Naive thymus-derived CD8-positive, alpha-beta T cell (primary cell): Measurements from ENCODE around the gene GATA5. TPM values are rescaled to one million over a fixed set of nuclear protein-coding genes. Genes with fewer than 3 reads are reported as not detected.
A peak's percentile ranks its signal among the peaks of the same experiment; 100 is the strongest.

Source experiments
- ATAC-seq, 2 donors: fragments of 150-1000 bp; cut with Tn5 transposase in 1 of 2; sonication (Bioruptor Pico), chemical (Tn5 transposase) in 1 of 2; 1 replicate in 1 of 2; 2 replicates in 1 of 2; pipeline ENCODE4 v1.10.0; 2021; ENCODE audit warnings: mild to moderate bottlenecking in 2 of 2, moderate library complexity in 2 of 2
- POLR2A ChIA-PET: fragments of 350-600 bp; sonication (Branson Sonifier 250); formaldehyde crosslinking; loops from one replicate; lab custom pipeline; 2021; ENCODE audit warnings: antibody characterized with exemption; lab: Charles Lee
- DNase-seq, 10 donors: peaks; one replicate each; pipeline versions ENCODE4 v3.0.0 to v3.0.0-alpha.2; 2020 to 2022
- H3K27ac Mint-ChIP-seq, 10 donors: one replicate each; pipeline ENCODE4 v1.8.0; 2020 to 2022; ENCODE audit warnings: mild to moderate bottlenecking in 10 of 10, mixed read lengths in 10 of 10, moderate library complexity in 4 of 10, inconsistent platforms in 1 of 10
- H3K27me3 Mint-ChIP-seq, 5 donors: one replicate each; pipeline ENCODE4 v1.8.0; 2021 to 2022; ENCODE audit warnings: mixed read lengths in 5 of 5
- H3K36me3 Mint-ChIP-seq, 3 donors: one replicate each; pipeline ENCODE4 v1.8.0; 2020 to 2022; ENCODE audit warnings: mixed read lengths in 3 of 3, mild to moderate bottlenecking in 2 of 3, inconsistent platforms in 1 of 3
- H3K4me1 Mint-ChIP-seq, 4 donors: one replicate each; pipeline ENCODE4 v1.8.0; 2021 to 2022; ENCODE audit warnings: mixed read lengths in 4 of 4
- H3K4me3 Mint-ChIP-seq, 10 donors: one replicate each; pipeline ENCODE4 v1.8.0; 2020 to 2022; ENCODE audit warnings: mild to moderate bottlenecking in 10 of 10, mixed read lengths in 10 of 10, moderate library complexity in 6 of 10, inconsistent platforms in 1 of 10
- H3K9me3 Mint-ChIP-seq, 9 donors: one replicate each; pipeline ENCODE4 v1.8.0; 2020 to 2022; ENCODE audit warnings: mixed read lengths in 9 of 9, mild to moderate bottlenecking in 3 of 9, inconsistent platforms in 1 of 9, moderate library complexity in 1 of 9
- polyA plus RNA-seq, 3 donors: library from polyadenylated mRNA; unstranded; fragments of 300-500 nt; fragmentation: Illumina TruSeq; gene quantifications; one replicate each; pipeline ENCODE4 v1.2.3, GENCODE V29; 2021
- total RNA-seq, 8 experiments: library from RNA in 2 of 8; stranded (reverse) in 2 of 8; gene quantifications; one replicate each; pipeline ENCODE4 v1.2.3 and lab custom pipeline; 2021 to 2026

The GATA5 gene
- total and polyA plus RNA-seq, 5 experiments from 2014 or later: not detected

DNA sequence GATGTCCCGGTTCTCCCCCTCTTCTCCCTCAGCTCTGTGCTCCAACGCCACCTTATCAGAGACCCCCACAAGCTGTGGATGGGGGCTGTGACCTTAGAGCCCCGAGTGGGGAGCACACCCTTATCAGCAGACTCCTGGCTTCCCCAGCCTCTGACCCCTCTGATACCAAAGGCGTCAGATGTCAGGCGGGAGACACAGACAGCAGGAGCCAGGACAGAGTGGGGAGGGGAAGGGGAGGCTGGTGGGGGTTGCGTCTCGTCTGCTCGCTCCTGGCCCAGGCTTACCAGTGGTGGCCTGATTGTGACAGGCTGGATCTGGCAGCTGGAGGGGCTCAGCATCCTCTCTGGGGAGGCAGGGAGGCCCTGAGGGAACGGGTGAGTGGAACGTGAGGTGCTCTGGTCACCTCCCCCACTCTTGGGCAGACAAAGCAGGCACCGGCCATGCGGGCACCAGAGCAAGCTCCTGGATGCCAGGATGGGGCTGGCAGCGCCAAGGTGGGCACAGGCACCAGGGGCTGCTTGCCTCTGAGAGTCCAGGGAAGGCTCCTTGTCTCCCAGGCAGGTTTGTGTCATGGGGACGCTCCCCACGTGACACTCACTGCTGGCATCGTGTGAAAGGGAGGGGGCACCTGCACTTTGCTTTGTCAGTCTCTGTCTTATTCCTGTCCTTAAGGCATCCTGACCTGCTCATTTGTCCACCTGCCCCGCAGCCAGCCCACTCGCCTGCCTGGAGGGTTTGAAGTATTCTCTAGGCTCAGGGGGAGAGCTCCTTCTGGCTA, 27.8 kb upstream of the GATA5 start:
- Mint-ChIP-seq H3K36me3 (no peaks in the 10 kb centered on the region), H3K27ac (peak overlapping the region in 1 of 10 donors; percentile 53), H3K4me3 (no peak overlapping the region), H3K4me1 (peaks cover 5 to 18% (median 13%) of the 10 kb centered on the region in 4 donors), H3K9me3 (peaks cover 0 to 10% (median 0%) of the 10 kb centered on the region in 9 donors), H3K27me3 (no peaks in the 10 kb centered on the region)
- DNase-seq (no peak), ATAC-seq (no peak)
- POLR2A ChIA-PET: no interaction called here

DNA sequence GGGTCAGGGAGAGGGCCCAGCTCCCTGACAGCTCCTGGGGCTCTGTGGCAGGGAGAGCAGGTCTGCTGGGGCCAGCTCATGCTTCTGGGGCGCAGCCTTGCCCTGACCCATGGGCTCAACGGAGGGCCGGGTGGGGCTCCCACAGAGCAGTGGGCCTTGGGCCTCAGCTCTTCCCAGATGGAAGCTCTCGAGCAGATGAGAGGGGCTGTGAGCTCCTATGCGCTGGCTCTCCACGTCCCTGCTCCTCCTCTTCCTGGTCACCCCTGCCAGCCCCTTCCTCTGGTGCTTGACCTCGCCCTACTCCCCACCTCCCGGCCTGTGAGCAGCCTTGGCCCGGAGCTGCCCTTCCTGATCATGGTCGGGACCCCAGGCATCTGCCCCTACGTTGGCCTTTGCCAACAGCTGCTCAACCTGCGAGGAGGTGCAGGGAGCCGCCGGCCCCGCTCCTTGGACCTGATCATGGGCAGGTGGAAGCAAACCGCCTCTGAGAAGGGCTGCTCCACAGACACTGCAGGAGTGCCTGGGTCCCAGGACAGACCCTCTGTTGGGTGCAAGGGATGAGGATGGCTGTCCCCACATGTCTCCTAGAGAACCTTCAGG, 26.8 kb upstream of the GATA5 start:
- Mint-ChIP-seq H3K36me3 (no peaks in the 10 kb centered on the region), H3K27me3 (no peaks in the 10 kb centered on the region), H3K9me3 (peaks cover 0 to 10% (median 0%) of the 10 kb centered on the region in 9 donors), H3K4me3 (no peak overlapping the region), H3K4me1 (peaks cover 5 to 18% (median 13%) of the 10 kb centered on the region in 4 donors), H3K27ac (no peak overlapping the region)
- ATAC-seq: no peak
- no peak for DNase-seq
- POLR2A ChIA-PET: interaction anchor here (1.4 kb wide), 1 partner anchor 149 kb away, joined by 3 read pairs; no protein-coding TSS in a partner anchor

DNA sequence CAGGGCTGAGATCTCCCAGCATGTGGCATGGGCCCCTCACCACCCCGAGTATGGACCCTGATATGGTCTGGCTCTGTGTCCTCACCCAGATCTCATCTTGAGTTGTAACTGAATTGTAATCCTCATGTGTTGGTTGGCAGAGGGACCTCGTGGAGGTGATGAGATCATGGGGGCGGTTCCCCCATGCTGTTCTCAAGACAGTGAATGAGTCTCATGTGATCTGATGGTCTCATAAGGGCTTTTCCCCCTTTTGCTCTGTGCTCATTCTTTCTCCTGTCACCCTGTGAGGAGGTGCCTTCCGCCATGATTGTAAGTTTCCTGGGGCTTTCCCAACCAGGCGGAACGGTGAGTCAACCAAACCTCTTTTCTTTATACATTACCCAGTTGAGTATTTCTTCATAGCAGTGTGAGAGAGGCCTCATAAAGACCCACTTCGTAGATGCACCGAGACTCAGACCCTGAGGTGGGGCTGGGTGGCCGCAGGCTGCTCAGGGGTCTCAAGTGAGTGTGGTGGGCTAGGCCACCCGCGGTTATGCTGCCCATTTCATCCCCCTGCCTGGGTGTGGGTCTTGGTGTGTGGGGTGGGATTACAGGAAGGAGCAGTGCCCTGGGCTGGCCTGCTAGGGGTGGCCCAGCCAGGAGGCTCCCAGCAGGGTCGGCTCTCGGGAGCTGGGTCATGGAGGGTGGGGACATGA, 26.2 kb upstream of the GATA5 start:
- POLR2A ChIA-PET: interaction anchor here (1.4 kb wide), 1 partner anchor 150 kb away, joined by 3 read pairs; no protein-coding TSS in a partner anchor
- Mint-ChIP-seq H3K27me3 (peaks cover 0 to 3% (median 1%) of the 10 kb centered on the region in 5 donors), H3K36me3 (no peaks in the 10 kb centered on the region), H3K27ac (peak overlapping the region in 5 of 10 donors; percentile 35 to 69 (median 61)), H3K4me3 (peak overlapping the region in 1 of 10 donors; percentile 33), H3K4me1 (peaks cover 7 to 18% (median 14%) of the 10 kb centered on the region in 4 donors), H3K9me3 (peaks cover 0 to 10% (median 0%) of the 10 kb centered on the region in 9 donors)
- ATAC-seq: peak; percentile 76 to 87
- peak in 3 of 10 donors; percentile 7 to 36 (median 17) for DNase-seq

DNA sequence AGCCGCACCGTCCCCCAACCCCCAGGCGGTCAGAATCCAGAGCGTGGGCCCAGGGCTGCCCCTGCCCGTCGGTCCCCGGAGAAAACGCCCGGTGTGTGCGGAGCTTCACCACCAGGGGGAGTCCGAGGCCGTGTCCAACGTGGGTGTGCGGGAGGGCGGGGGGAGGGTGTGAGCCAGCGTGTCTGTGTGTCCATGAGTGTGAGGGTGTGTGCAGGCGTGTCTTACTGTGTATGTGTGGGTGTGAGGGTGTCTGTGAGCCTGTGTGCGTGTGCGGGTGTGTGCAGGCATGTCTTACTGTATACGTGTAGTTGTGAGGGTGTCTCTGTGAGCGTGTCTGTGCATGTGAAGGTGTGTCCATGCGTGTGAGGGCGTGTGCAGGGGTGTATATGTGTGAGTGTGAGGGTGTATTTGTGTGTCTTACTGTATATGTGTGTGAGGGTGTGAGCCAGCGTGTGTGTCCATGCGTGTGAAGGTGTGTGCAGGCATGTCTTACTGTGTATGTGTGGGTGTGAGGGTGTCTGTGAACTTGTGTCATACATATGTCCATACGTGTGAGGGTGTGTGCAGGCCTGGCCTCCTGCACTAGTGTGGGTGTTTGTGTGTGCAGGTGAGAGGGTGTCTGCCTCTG, 24.6 kb upstream of the GATA5 start:
- POLR2A ChIA-PET: interaction anchor here (1.0 to 1.3 kb wide), 3 partner anchors 116 to 307 kb away, joined by 3 to 7 read pairs (median 4); no protein-coding TSS in a partner anchor
- H3K4me3 Mint-ChIP-seq: peak overlapping the region in 1 of 10 donors; percentile 26

DNA sequence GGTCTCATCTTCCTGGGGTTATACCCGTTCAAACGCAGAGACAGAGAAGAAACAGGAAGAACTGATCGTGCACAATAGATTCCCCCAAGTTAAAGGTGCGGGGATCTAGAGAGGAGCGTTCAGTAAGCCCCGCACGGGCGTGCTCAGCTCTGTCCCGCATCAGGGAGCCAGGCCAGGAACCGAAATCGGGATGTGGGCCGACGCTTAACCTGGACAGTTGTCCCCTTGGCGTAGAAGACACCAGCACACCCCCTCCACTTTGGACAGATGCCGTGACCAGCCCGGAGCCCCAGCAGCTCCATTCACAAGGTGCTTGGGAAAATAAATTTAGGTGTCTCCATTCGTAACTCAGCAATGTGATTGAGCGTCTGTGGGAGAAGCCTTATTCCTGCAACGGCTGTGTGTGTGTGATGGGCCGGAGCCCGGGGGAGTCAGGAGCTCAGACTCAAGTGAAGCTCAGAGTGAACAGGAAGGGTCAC, 24.0 kb upstream of the GATA5 start:
- H3K36me3 Mint-ChIP-seq: no peaks in the 10 kb centered on the region
- ATAC-seq (peak; percentile 6 to 13), DNase-seq (no peak)
- peaks cover 7 to 24% (median 15%) of the 10 kb centered on the region in 4 donors for H3K4me1 Mint-ChIP-seq
- H3K27ac Mint-ChIP-seq: peak overlapping the region in 1 of 10 donors; percentile 60
- peaks cover 0 to 9% (median 0%) of the 10 kb centered on the region in 9 donors for H3K9me3 Mint-ChIP-seq
- H3K27me3 Mint-ChIP-seq: peaks cover 0 to 7% (median 3%) of the 10 kb centered on the region in 5 donors
- POLR2A ChIA-PET: interaction anchor here (1.0 to 1.3 kb wide), 3 partner anchors 117 to 308 kb away, joined by 3 to 7 read pairs (median 4); no protein-coding TSS in a partner anchor
- no peak overlapping the region for H3K4me3 Mint-ChIP-seq

More for the DNA sequence above, 24.6 kb upstream of the GATA5 start:
- ATAC-seq (peak; percentile 68 to 75), DNase-seq (peak; percentile 60 to 89 (median 74))
- Mint-ChIP-seq H3K27me3 (peaks cover 0 to 7% (median 3%) of the 10 kb centered on the region in 5 donors), H3K36me3 (no peaks in the 10 kb centered on the region), H3K27ac (peak overlapping the region in 4 of 10 donors; percentile 1 to 60 (median 56)), H3K9me3 (peaks cover 0 to 10% (median 0%) of the 10 kb centered on the region in 9 donors), H3K4me1 (peaks cover 7 to 21% (median 14%) of the 10 kb centered on the region in 4 donors)

DNA sequence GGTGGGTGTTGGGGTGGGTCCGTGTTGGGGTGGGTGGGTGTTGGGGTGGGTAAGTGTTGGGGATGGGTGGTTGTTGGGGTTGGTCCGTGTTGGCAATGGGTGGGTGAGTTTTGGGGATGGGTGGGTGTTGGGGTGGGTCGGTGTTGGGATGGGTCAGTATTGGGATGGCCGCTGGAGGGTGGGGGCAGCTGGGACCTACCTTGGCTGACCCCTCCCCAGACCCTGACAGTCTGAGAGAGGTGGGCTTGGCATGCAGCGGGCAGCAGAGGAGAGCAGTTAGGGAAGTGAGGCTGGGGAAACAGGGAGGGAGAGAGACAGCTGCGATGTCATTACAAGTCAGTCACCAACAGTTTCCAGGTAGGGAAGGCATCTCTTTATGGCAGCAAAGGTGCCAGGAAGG, 23.1 kb upstream of the GATA5 start:
- Mint-ChIP-seq H3K4me1 (peaks cover 7 to 32% (median 15%) of the 10 kb centered on the region in 4 donors), H3K36me3 (no peaks in the 10 kb centered on the region), H3K27ac (no peak overlapping the region), H3K9me3 (peaks cover 0 to under 1% (median 0%) of the 10 kb centered on the region in 9 donors), H3K4me3 (no peak overlapping the region), H3K27me3 (peaks cover 0 to 7% (median 3%) of the 10 kb centered on the region in 5 donors)
- DNase-seq (no peak), ATAC-seq (no peak)
- POLR2A ChIA-PET: interaction anchor here (1.3 kb wide), 1 partner anchor 309 kb away, joined by 7 read pairs; no protein-coding TSS in a partner anchor

DNA sequence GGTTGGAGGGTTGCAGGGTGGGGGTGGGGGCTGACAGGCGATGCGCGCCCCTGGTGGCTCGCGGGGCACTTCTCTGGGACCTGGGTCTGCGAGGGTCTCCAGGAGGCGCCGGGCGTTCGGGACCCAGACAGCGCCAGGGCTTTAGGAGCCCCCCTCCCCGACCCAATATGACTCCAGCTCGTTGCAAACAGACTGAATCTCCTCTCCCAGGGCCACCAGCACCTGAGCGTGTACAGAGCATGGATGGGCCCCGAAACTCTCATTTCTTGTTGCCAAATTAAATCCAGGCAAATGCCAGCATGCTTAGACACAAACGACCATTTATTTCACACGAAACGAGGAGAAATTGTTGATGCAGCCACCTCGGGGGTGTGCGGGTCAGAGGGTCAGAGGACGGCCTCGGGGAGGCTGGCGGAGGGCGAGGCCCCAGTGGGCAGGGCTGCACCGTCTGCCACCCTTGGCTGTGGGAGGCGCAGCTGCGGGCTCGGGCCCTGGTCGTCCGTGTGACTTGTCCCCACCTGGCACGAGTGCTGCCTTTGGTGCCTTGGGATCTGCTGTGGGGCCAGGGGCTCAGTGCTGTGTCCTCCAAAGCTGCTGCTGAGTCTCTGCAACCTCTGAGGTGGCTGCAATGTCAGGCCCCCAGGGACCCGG, 20.9 kb upstream of the GATA5 start:
- POLR2A ChIA-PET: no interaction called here
- Mint-ChIP-seq H3K27ac (peak overlapping the region in 1 of 10 donors; percentile 59), H3K9me3 (no peaks in the 10 kb centered on the region)

DNA sequence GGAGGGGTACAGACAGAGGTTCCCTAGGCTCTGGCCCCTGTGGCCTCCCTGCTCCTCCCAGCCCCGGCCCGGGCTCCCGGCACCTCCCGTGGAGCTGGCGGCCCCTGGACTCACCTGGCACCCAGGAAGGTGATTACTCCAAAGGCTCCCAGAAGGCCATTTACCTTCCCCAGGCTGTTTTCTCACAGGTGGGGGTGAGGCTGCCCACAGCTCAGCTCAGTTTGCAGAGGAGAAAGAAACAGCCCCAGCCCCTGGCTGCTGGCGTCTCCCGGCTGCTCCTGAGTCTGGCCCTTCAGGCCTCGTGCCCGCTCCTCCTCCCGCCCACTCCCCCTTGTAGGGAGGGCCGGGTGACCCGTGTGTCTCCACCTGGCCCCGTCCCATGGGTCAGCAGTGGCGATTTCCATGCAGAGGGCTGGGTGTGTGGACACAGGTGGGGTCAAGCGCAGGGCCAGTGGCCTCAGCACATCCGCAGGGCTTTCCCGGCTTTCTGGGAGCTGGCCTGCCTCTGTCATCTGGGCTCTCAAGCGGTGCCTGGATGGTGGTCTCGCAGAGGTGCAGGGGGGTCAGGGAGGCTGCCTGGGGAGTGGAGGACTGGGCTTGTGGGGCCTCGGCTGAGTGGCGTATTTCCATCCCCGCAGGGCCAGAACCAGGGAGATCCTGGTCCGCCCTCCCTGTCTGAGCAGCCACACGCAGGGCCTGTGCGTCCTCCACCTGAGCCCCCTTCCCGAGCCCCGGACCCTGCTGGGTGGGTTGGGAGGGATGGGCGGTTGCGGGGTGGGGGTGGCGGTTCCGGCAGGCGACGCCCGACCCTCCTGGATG, 20.2 kb upstream of the GATA5 start:
- POLR2A ChIA-PET: no interaction called here
- Mint-ChIP-seq H3K4me1 (peaks cover 7 to 23% (median 12%) of the 10 kb centered on the region in 4 donors), H3K36me3 (no peaks in the 10 kb centered on the region)

More for the DNA sequence above, 20.9 kb upstream of the GATA5 start:
- Mint-ChIP-seq H3K36me3 (no peaks in the 10 kb centered on the region), H3K4me1 (peaks cover 7 to 26% (median 13%) of the 10 kb centered on the region in 4 donors), H3K4me3 (peak overlapping the region in 1 of 10 donors; percentile 14), H3K27me3 (peaks cover 0 to 22% (median 5%) of the 10 kb centered on the region in 5 donors)
- DNase-seq (peak in 3 of 10 donors; percentile 16 to 27 (median 26)), ATAC-seq (peak in 1 of 2 donors; percentile 29)

DNA sequence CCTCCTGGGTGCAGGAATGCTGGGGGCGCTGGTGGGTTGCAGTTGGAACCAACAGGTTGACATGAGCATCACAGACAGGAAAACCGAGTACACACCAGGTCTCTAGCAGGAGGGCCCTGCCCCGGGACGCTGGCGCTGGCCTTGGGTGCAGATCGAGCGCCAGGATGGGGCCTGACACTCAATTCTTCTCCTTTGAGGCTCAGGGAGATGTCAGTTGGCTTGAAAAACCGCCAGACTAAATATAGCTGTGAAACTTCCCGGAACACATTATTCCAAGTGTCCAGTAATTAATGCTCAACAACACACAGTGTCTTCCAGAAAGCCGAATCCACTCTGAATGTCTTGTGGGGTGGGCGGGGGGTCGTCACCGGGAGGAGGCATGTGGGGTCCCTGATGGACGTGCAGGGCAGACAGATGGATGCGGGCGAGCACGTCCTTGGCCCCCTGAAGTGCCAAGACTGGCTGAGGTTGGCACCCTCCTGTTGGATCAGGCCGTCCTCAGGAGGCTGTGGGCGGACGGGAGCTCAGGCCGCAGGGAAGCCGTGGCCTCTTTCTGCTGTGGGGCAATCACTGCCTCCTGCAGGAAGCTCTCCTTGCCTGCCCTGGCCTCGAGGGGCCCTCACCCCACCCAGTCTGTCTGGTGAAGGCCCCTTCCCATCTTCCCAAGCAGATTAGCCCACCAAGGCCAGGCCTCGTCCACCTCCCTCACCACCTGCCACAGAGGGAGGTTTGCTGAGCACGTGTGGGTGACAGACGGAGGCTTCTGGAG, 19.4 kb upstream of the GATA5 start:
- Mint-ChIP-seq H3K27ac (no peak overlapping the region), H3K27me3 (peaks cover 1 to 37% (median 11%) of the 10 kb centered on the region in 5 donors), H3K36me3 (no peaks in the 10 kb centered on the region), H3K4me3 (no peak overlapping the region), H3K9me3 (no peaks in the 10 kb centered on the region), H3K4me1 (peaks cover 2 to 17% (median 6%) of the 10 kb centered on the region in 4 donors)
- DNase-seq (no peak), ATAC-seq (no peak)
- POLR2A ChIA-PET: no interaction called here

More for the DNA sequence above, 20.2 kb upstream of the GATA5 start:
- ATAC-seq: no peak
- Mint-ChIP-seq H3K9me3 (no peaks in the 10 kb centered on the region), H3K27ac (no peak overlapping the region), H3K27me3 (peaks cover 0 to 29% (median 7%) of the 10 kb centered on the region in 5 donors), H3K4me3 (no peak overlapping the region)
- DNase-seq: no peak

DNA sequence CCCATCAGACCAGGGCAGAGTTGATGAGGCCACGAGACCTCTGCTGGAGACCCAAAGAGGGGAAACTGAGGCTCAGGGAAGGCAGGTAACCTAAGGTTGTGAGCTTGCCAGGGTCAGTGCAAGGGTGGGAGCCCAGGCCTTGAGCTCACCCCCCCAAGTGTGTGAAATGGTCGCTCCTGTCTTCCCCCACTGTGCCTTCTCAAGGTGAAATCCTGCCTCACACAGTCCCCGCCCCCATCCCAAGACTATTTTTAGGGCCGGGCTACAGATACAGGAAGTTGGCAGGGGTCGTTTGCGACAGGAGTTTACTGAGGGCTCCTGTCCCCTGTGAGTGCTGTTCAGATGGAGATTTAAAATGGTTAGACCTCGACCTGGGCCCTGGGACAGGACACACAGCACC, 18.7 kb upstream of the GATA5 start:
- Mint-ChIP-seq H3K4me1 (peaks cover 0 to 14% (median 3%) of the 10 kb centered on the region in 4 donors), H3K4me3 (no peak overlapping the region), H3K27me3 (peaks cover 1 to 43% (median 17%) of the 10 kb centered on the region in 5 donors), H3K36me3 (no peaks in the 10 kb centered on the region), H3K9me3 (no peaks in the 10 kb centered on the region), H3K27ac (peak overlapping the region in 1 of 10 donors; percentile 27)
- ATAC-seq (no peak), DNase-seq (no peak)
- POLR2A ChIA-PET: no interaction called here
